GM21576 (cell line): ENCODE measurements around the gene CFAP61.

Source experiments
- ATAC-seq: cut with Tn5 transposase; IDR thresholded peaks from one replicate; pipeline ENCODE4 v1.9.1; 2021; ENCODE audit warnings: mild to moderate bottlenecking, moderate library complexity; ENCODE audit not compliant: unreplicated experiment

The CFAP61 gene

DNA sequence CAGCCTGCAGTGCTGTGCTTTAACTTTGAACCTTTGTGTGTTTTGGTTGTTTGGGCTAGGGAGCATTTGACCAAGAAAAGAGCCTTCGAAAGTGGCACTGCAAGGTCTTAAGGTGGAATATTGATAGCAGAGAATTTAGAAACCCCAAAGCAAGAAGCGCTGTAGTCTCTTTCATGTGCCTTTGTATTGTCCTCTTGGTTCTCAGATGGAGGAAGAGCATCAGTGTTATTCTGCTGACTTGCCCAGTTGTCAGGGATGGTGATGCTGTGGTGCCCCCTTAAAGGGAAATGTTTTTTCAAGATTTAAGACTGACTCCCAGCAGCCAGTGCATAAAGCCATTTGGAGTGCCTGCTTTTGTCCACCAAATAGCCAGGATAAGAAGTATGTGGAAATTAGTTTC lies 212.9 kb downstream of the CFAP61 start:
- ATAC-seq = no peak

GRCh38 chr20:20266552-20266951 lies 214.2 kb downstream of the CFAP61 start:
- no peak for ATAC-seq

DNA sequence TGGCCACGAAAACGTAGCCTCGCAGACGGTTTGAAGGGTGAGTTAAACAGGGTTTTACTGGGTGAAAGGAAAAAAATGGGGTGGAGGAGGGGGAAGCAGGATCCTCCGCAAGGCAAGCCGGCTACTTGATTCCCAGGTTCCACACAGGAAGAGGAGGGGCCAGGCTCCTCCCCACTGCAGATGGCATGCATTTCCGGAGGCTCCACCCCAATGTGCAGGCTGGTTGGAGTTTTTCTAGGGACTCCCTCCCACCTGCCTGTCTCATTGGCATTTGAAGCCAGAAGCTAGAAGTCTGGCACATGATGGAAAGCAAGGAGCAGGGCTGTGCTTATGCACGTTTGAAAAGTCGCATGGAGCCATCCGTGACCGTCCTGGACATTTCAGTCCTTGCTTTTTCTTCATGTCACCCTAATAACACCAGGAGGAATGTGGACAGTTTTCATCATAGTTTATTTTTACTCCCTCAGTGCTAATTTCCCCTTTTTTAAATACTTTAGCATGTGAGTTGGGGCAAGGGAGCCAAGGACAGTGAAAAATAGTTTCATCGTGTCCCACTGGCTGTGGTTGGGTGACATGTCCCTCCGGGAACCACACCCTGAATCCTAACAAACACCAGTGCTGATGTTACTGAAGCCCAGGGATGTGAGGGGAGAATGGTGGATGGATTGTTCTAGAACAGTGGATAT lies 215.5 kb downstream of the CFAP61 start:
- no peak for ATAC-seq

GRCh38 chr20:20271271-20271670 lies 218.9 kb downstream of the CFAP61 start:
- ATAC-seq = no peak

GRCh38 chr20:20272686-20273085 lies 220.4 kb downstream of the CFAP61 start:
- no peak for ATAC-seq

- no peak for ATAC-seq
Observed at GRCh38 chr20:20273286-20273685, 221.0 kb downstream of the CFAP61 start.

DNA sequence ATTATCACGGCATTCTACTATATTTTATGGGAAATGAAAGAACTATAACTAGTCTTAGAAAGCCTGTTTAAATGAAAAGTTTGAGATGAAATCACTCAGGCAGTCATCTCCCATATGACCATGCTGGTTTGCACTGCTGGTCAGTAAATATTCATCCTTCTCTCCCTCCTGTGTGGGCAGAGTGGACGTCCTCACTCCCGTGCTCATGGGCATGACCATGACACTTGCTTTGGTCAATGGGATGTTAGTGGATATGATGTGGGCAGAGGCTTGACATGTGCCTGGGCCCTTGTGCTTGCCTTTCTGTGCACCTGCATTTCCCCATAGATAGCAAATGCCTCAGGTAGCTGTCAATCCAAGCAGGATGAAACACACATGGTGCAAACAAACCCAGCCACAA lies 222.5 kb downstream of the CFAP61 start:
- no peak for ATAC-seq

- ATAC-seq = no peak
Observed at GRCh38 chr20:20275636-20276035, 223.3 kb downstream of the CFAP61 start.

GRCh38 chr20:20276811-20277530 lies 224.6 kb downstream of the CFAP61 start:
- no peak for ATAC-seq

GRCh38 chr20:20277894-20278335 lies 225.6 kb downstream of the CFAP61 start:
- ATAC-seq = no peak

GRCh38 chr20:20286061-20286460 lies 233.7 kb downstream of the CFAP61 start:
- no peak for ATAC-seq

DNA sequence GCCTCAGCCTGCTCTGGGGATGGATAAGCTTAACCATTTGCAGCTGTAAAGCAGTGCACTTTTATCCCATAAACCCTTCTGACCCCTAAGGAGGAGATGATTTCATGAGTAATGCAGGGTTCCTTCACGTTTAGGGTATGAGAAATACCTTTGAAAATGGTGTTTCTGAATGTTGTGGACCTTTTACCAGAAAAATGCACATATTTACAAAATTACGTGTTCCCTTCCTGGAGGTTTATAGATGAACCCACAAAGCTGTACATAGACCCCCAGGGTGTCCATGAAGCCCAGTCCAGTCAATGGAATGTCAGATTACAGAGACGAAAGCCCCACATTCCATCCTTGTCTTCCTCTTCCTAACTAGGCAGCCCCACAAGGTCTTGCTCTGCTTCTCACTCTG lies 237.0 kb downstream of the CFAP61 start:
- no peak for ATAC-seq

DNA sequence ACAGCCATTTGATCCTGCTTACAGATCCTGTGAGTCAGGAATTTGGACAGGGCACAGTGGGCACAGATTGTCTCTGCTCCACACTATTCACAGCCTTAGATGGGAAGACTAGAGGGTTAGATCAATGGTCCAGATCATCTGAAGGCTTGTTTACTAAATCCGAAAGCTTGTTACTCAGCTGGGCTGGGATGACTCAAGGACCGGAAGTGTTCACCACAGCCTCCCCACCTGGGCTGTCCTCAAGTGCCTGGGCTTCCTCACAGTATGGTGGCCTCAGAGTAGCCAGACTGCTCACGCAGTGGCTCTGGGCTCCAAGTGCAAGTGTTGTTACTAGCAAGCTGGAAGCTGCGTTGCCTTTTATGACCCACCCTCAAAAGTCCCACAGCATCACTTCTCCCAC lies 240.1 kb downstream of the CFAP61 start:
- no peak for ATAC-seq

- no peak for ATAC-seq
Observed at GRCh38 chr20:20293141-20293540, 240.8 kb downstream of the CFAP61 start.

DNA sequence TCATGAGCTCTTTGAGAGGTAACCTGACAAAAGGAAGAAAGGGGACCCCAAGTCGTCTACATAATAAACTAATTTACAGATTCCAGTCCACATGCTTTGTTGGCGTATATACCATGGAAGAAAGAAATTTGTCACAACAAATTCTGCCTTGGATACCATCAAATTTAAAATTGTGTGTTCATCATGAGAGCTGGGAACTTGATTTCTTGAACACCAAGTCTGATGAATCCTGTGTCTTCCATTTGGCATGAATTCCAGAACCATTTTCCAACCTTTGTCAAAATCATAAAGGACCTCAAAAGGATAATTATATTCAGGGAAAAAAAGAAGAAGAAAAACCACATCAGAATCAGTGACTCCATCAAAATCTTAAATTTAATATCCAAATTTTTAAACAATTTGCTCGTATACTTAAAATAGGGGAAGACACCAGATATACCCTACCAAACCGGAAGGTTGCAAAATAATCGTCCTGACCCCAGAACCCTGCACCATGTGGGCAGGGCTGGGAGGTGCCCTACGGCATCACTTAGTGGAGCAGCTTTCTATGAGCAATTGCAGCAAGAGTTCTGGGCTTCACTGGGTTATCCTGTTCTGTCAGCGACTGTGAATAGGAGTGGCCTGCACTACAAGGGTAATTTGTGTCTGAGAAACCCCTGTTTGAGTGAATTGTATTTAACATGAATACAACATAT lies 241.5 kb downstream of the CFAP61 start:
- ATAC-seq = no peak

DNA sequence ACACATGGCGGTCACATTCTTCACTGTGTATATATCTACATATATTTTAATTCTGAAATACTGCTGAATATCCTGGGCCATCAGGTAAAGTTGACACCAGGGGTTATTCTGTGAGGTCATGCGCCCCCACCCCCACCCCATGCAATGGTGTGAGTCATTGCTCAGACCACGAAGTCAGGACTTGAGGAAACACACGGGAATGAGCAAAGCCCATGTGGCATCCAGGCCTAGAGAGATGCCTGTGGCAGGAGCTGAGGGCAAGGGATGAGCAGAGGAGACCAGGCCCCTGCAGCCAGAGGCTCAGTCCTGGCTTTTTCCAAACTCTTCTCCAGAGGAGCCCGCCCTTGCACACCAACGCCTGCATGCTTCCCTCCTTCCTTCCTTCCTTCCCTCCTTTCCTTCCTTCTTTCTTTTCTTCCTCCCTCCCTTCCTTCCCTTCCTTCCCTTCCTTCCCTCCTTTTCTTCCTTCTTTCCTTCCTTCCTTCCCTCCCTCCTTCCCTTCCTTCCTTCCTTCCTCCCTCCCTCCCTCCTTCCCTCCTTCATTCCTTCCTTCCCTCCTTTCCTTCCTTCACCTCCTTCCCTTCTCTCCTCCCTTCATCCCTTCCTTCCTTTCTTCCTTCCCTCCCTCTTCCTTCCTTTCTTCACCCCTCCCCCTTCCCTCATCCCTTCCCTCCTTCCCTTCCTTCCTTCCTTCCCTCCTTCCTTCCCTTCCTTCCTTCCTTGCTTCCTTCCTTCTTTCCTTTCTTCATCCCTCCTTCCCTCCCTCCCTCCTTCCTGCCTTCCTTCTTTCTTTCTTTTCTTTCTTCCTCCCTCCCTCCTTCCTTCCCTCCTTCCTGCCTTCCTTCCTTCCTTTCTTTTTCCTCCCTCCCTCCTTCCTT lies 243.5 kb downstream of the CFAP61 start:
- no peak for ATAC-seq

- no peak for ATAC-seq
Observed at GRCh38 chr20:20297181-20297580, 244.8 kb downstream of the CFAP61 start.

- no peak for ATAC-seq
Observed at GRCh38 chr20:20297752-20298151, 245.4 kb downstream of the CFAP61 start.

DNA sequence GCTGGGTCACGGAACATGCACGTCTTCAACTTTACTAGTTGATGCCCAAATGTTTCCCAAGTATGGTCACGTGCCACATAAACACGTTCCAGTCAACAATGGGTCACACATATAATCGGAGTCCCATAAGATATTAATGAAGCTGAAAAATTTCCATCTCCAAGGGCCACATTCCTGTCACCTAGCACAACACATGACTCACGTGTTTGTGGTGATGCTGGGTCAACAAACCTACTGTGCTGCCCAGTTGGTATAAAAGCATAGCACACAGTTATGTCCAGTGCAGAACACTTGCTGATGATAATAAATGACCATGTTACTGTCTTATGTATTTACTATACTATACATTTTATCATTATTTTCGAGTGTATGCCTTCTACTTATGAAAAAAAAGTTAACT lies 247.6 kb downstream of the CFAP61 start:
- ATAC-seq = no peak

- no peak for ATAC-seq
Observed at GRCh38 chr20:20303320-20303719, 251.0 kb downstream of the CFAP61 start.

DNA sequence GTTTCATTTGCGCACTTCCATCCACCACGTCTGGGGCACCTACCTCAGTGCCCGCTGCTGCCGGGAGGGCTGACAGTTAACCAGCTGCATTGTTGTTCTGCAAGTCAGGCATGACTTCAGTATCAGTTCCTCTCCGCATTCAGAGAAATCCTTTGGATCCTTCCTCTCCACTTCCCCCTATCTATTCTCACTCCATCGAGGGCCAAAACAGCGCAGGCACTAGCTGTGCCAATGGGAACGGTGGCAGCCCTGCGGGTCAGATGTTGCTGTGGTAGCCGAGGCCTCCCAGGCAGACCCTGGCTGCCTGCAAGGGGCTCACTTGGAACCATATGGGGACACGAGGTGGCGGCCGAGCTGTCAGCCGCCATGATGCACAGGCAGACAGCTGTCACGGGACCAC lies 251.4 kb downstream of the CFAP61 start:
- no peak for ATAC-seq
